NCI-H774 (cell line): ENCODE data around the gene CPOX.
A peak's percentile ranks its signal among the peaks of the same experiment; 100 is the strongest.
"Not testable (repeated sequence)": the region's sequence is repeated elsewhere in the genome, so short reads cannot be mapped to it uniquely, and the experiment has no call there.

Experiments
- DNase-seq: peaks from one replicate; lab custom pipeline; 2025; lab: John Stamatoyannopoulos, UW

CPOX gene

GRCh38 chr3:98593046-98593936 lies at the start of gene CPOX:
CPOX (minus strand) TSS chr3:98593611; CDS start chr3:98593504, 107 bp downstream.
- peak; percentile 89 for DNase-seq

GRCh38 chr3:98642769-98643168 lies 49.4 kb upstream of the CPOX start:
- DNase-seq, result not testable (repeated sequence)

- DNase-seq, result not testable (repeated sequence)
Measured at GRCh38 chr3:98641756-98642155, 48.3 kb upstream of the CPOX start.

DNA sequence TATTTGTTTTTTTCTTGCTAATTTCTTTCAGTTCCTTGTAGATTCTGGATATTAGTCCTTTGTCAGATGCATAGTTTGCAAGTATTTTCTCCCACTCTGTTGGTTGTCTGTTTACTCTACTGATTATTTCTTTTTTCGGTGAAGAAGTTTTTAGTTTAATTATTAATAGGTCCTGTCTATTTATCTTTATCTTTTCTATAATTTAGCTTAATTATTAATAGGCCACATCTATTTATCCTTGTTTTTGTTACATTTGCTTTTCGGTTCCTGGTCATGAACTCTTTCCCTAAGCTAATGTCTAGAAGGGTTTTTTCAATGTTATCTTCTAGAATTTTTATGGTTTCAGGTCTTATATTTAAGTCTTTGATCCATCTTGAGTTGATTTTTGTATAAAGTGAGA lies 45.1 kb upstream of the CPOX start:
- not testable (repeated sequence) for DNase-seq

GRCh38 chr3:98630416-98630815 lies 37.0 kb upstream of the CPOX start:
- no peak for DNase-seq

GRCh38 chr3:98628317-98628716 lies 34.9 kb upstream of the CPOX start:
- DNase-seq, result no peak

DNA sequence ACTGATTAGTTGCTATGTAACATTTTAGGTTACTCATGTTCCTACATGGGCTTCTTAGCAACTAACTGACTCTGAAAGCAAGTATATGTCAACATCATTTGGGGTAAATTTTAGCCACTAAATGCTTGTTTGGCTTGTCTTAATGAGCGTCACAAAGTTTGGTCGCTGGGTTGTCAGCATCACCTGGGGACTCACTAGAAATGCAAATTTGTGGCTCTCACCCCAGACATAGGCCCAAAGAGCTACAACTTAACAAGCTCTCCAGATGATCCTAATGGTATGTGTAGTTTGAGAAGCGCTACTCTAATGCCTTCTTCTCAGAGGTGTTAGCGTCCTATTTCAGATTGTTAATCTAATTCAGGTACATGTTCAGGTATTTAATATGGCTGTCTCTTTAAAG lies 32.7 kb upstream of the CPOX start:
- DNase-seq, result no peak

- DNase-seq, result no peak
Measured at GRCh38 chr3:98623572-98624280, 30.3 kb upstream of the CPOX start.

DNA sequence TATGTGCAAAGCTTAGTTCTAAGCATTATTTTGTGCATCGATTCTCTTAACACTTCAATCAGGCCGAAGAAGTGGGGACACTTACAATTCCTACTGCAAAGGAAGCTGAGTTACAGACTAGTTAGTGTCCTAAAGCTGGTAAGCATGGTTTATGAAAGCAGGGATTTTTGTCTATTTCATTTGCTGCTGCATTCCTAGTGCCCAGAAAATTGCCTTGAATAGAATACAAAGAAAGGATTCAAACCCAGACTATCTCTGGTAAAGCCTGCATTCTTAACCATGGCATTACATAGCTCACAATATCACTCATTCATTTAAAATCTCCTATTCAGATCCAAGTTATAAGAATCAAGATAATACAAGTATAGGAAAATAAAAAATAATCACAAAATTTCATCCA lies 24.4 kb upstream of the CPOX start:
- no peak for DNase-seq

GRCh38 chr3:98613616-98614015 lies 20.2 kb upstream of the CPOX start:
- DNase-seq, result no peak

DNA sequence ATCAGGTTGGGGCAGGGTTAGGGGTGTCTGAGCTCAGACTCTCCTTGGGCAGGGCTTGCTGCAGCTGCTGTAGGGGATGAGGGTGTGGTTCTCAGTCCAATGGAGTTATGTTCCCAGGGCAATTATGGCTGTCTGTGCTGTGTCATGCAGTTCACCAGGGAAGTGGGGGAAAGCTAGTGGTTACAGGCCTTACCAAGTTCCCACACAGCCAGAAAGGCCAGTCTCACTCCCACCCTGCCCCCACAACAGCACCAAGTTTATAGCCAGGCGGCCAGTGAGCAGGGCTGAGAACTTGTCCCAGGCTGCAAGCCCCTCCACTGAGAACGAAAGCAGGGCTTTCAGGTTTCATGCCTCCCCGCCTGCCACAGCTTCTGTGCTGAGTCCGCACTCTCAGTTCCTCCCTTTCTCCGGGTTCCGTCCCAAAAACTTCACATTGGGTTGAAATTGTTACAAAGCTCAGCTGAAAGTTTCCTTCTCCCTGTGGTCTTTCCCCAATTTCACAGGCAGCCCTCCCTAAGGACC lies 19.6 kb upstream of the CPOX start:
- no peak for DNase-seq

GRCh38 chr3:98612587-98612986 lies 19.2 kb upstream of the CPOX start:
- no peak for DNase-seq

- no peak for DNase-seq
Measured at GRCh38 chr3:98608029-98608428, 14.6 kb upstream of the CPOX start.

GRCh38 chr3:98603580-98603979 lies 10.2 kb upstream of the CPOX start:
- DNase-seq, result no peak

DNA sequence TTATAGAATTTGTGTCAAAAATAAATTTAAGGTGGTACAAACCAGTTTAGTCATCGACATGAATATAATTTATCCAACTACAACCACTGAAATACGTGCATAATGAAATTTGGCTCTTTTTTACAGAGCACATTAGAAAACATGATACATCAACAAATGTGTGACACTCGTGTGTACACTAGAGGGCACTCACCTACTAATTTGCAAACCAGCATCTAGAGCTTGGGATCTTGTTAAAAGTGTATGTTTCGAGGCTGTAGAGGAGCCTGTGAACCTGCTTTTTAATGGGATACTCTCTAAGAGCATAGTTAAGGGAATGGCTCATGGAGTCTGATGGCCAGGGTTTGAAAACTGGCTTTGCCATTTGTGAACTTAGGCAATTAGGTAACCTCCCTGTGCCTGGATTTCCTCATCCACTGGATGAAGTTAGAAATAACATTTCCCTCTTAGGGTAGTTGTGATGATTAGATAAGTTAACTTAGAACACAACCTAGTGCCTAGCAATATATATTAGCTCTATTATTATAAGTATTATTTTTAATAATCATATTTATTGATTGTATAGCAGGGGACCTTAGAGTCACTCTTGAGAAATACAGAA lies 8.8 kb upstream of the CPOX start:
- DNase-seq, result peak; percentile 36

- DNase-seq, result no peak
Measured at GRCh38 chr3:98601180-98601579, 7.8 kb upstream of the CPOX start.

GRCh38 chr3:98600412-98601095 lies 7.1 kb upstream of the CPOX start:
- DNase-seq, result no peak

GRCh38 chr3:98599647-98600411 lies 6.4 kb upstream of the CPOX start:
- DNase-seq, result no peak

- no peak for DNase-seq
Measured at GRCh38 chr3:98598492-98598891, 5.1 kb upstream of the CPOX start.

DNA sequence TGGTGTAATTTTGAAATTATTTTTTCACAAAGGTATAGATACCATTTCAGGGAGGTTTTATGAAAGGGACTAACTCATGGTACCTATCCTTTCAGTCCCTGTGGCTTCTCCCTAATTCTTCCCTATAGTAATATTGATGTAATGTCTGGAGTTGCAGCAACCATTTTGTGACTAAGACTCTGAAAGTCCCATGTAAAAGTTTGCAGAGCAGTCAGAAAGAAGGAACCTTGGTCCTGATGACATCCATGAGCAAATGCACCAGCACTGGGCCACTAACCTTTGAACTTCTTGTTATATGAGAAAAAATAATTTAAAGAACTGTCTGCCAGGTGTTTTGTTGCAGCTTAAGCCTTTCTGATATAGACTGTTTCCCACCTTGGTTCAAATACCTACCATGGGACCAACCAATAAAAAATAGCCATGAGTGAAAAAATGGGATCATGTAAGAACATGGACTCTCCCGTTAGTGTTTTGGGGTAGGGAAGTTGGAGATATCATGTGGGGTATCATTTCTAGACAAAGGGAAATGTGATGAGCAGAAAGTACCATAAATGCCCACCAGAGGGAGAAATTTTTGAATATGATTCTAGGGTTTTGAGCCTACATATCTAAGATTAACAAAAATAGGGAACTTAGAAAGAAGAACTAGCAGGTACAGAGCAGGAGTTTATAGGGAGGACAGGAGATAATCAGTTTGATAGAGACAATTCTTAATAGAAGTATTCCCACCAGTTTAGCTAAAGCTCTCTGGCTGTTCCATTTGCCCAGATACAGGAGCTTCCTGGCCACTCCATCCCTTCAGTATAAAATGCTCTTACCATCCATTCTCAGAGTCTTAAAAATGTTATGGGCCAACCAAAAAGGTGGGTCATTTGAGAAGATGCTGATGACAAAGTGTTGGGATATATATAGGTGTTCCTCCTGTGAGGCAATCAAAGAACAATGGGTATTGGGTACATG lies 3.4 kb upstream of the CPOX start:
- DNase-seq, result no peak
